Measurements from ENCODE around the gene TAF7L.
A peak's percentile ranks its signal among the peaks of the same experiment; 100 is the strongest.

TAF7L gene

DNA sequence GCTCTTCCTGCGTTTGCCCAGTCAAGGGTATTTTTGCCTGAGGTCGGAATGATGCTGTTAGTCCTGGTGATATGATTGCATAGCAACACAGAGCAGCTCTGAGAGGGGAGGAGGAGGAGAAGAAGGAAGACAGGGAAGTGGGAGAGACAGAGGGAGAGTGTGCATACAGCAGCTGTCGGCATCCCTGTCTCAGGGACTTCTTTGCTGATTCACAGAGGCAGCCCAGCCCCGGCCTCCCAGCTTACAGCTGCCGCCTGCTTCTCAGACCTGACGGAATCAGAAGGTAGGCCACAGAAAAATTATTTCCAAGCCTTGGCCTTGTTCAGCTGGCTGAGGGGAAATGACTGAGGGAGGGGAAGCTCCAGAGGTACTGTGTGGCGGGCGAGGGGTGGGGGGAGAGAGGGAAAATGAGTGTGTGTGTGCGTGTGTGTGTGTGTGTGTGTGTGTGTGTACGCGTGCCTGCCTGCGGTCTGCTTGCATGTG, 71.2 kb downstream of the TAF7L start:
- DNase-seq = peak; percentile 39

DNA sequence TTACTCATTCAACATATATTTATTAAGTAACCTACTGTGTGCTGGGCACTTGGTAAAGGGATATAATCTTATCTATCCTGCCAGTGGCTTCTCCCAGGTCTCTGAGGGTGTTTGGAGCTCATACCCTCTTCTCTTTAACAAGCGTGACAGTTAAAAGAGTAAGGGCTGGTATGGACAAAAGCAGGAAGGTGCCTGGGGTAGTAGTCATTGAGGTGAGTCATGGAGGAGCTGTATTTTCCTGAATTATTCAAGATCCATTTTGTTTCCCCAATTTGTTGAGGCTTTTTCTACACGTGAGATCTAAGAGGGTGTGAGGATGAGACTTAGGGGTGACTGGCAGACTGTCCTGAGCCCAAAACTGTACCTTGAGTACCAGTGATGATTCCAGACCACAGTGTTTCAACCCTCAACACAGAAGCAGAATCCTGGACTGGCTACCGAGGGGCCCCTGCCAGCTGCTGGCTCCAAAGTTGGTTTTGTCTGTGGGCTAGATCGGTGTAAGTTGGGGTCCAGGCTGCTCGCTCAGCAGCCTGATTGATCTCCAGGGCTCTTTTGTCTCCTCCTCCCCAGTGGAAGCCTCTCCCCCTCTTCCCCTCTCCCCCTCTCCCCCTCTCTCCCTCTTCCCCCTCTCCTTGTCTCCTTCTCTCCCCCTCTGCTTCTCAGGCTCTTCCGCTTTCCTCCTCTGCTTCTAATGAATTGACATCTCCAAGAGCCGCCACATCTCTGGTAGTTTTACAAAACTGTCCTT, 71.8 kb downstream of the TAF7L start, which contains the start of gene DRP2:
DRP2 (plus strand) TSS at position 671 of the 748 bp plus-strand sequence. CDS start 11,862 bp downstream, outside the sequence.
- DNase-seq = no peak

All from femur (tissue), 1 donor.